Measurements from ENCODE around the gene CARD14. TPM values are rescaled to one million over a fixed set of nuclear protein-coding genes. Genes with fewer than 3 reads are reported as not detected.

Gene CARD14
- total RNA-seq, 6 donors from 2014 or later: 0.15 to 7.3 (median 1.0) TPM

GRCh38 chr17:80222376-80223141 lies 52.7 kb downstream of the CARD14 start:
- ATAC-seq (ENCODE audit: low FRiP score in 2 of 2) (no peak), DNase-seq (no peak)
- no peak for TF ChIP-seq POLR2AphosphoS5 (IDR thresholded peaks at IDR 0.05)
- TF ChIP-seq CTCF (IDR thresholded peaks at IDR 0.05): no peak
- TF ChIP-seq EP300 (IDR thresholded peaks at IDR 0.05): no peak
- no peak for TF ChIP-seq POLR2A (IDR thresholded peaks at IDR 0.05)
- H3K4me3 ChIP-seq: no peak overlapping the region
- no peaks in the 10 kb centered on the region for H3K27me3 ChIP-seq
- 90 to 92% methylated on average over 11 to 18 of the region's 18 CpGs for WGBS, 2 donors
- peaks cover 0 to 22% (median 10%) of the 10 kb centered on the region in 4 donors for H3K36me3 ChIP-seq
- H3K4me1 ChIP-seq: peaks cover 17 to 41% (median 28%) of the 10 kb centered on the region in 4 donors
- no peak overlapping the region for H3K27ac ChIP-seq
- H3K9me3 ChIP-seq: no peaks in the 10 kb centered on the region

DNA sequence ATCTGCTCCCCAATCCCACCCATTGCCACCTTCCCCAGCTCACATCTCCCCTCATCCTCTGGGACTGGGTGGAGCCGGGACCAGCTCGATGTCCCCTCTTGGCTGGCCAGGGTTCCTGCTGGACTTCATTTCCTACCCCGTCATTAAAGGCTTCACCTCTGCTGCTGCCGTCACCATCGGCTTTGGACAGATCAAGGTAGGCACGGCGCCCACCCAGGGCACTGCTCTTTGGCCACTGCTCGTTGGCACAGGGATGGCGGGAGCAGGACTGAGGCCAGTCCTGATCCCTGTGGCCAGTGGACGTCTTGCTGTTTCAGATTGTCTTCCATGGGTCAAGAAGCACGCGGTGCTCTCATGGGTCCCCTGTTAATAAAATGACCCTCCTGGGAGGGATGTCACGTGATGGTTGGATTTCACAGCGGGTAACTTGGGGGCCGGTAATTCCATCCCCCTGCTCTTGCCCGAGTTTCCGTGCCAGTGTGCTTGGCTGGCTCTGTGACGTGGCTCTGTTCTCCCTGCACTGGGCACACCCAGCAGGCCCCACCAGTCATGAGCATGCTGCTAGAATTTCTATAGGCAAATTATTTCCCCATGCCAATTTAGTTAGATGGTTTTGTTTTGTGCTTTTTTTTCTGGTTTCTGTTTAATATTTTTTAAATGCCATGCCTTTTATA lies 53.4 kb downstream of the CARD14 start:
- H3K27me3 ChIP-seq: no peaks in the 10 kb centered on the region
- no peak for DNase-seq
- no peak overlapping the region for H3K4me3 ChIP-seq
- H3K9me3 ChIP-seq: no peaks in the 10 kb centered on the region
- peaks cover 17 to 37% (median 26%) of the 10 kb centered on the region in 4 donors for H3K4me1 ChIP-seq
- H3K27ac ChIP-seq: no peak overlapping the region
- 93 to 96% methylated on average over 16 to 18 of the region's 18 CpGs for WGBS, 2 donors
- peaks cover 0 to 23% (median 10%) of the 10 kb centered on the region in 4 donors for H3K36me3 ChIP-seq
- no peak for ATAC-seq (ENCODE audit: low FRiP score in 2 of 2)
- TF ChIP-seq POLR2A (IDR thresholded peaks at IDR 0.05) (no peak), POLR2AphosphoS5 (IDR thresholded peaks at IDR 0.05) (no peak), CTCF (IDR thresholded peaks at IDR 0.05) (no peak), EP300 (IDR thresholded peaks at IDR 0.05) (no peak)

- ATAC-seq (ENCODE audit: low FRiP score in 2 of 2) (no peak), DNase-seq (no peak)
- Histone ChIP-seq H3K4me1 (peaks cover 13 to 30% (median 20%) of the 10 kb centered on the region in 4 donors), H3K27me3 (no peaks in the 10 kb centered on the region), H3K9me3 (no peaks in the 10 kb centered on the region), H3K4me3 (no peak overlapping the region), H3K36me3 (peaks cover 0 to 28% (median 13%) of the 10 kb centered on the region in 4 donors), H3K27ac (no peak overlapping the region)
- TF ChIP-seq EP300 (IDR thresholded peaks at IDR 0.05): no peak
- TF ChIP-seq POLR2AphosphoS5 (IDR thresholded peaks at IDR 0.05): no peak
- no peak for TF ChIP-seq CTCF (IDR thresholded peaks at IDR 0.05)
- no peak for TF ChIP-seq POLR2A (IDR thresholded peaks at IDR 0.05)
- 72 to 94% methylated on average over 11 of the region's 11 CpGs for WGBS, 2 donors
Observed at GRCh38 chr17:80223838-80224497, 54.1 kb downstream of the CARD14 start.

DNA sequence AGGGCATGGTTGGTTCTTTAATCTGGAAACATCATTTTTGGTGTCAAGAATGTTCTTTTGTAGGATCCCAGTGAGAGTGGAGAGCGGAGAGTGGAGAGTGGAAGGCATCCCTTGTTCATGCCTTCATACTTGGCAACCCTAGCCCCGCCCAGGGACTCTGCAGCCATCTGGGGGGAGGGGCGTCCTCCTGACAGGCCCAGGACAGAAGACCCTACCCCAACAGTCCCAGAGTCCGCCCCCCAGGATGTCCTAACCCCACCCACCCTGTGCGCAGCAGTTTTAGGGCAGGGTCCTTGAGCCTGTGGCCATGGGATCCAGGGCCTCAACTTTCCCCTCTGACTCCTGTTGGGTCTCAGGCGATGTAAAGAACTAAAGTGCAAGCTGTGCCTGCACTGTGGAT lies 54.9 kb downstream of the CARD14 start:
- WGBS, 2 donors: 85 to 86% methylated on average over 6 of the region's 6 CpGs
- no peak overlapping the region for H3K27ac ChIP-seq
- H3K4me3 ChIP-seq: no peak overlapping the region
- TF ChIP-seq POLR2AphosphoS5 (IDR thresholded peaks at IDR 0.05): no peak
- no peak for ATAC-seq (ENCODE audit: low FRiP score in 2 of 2)
- no peak for DNase-seq
- H3K36me3 ChIP-seq: peaks cover 0 to 32% (median 14%) of the 10 kb centered on the region in 4 donors
- H3K4me1 ChIP-seq: peaks cover 8 to 23% (median 14%) of the 10 kb centered on the region in 4 donors
- no peaks in the 10 kb centered on the region for H3K27me3 ChIP-seq
- H3K9me3 ChIP-seq: no peaks in the 10 kb centered on the region

DNA sequence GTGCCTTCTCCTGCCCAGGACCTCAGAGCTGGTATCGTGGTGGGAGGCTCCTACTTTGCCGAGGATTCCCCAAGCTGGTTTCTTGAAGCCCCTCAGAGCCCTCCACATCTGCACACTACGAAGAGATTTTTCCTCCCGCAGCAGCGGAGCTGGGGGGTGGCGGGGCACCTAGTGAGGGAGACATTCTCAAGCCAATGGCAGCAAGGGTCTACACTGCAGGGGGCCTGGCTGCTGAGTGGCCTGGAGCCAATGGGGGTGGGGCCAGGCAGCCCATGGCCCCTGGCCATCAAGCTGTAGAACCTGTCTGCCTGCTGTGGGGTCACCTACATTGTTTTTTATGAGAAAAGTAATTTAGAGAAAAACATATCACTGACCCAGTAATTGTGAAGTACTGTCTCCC lies 55.4 kb downstream of the CARD14 start:
- no peak for ATAC-seq (ENCODE audit: low FRiP score in 2 of 2)
- H3K9me3 ChIP-seq: no peaks in the 10 kb centered on the region
- DNase-seq: no peak
- TF ChIP-seq POLR2AphosphoS5 (IDR thresholded peaks at IDR 0.05) (no peak), EP300 (IDR thresholded peaks at IDR 0.05) (no peak), CTCF (IDR thresholded peaks at IDR 0.05) (no peak), POLR2A (IDR thresholded peaks at IDR 0.05) (no peak)
- H3K27me3 ChIP-seq: no peaks in the 10 kb centered on the region
- H3K27ac ChIP-seq: no peak overlapping the region
- H3K4me1 ChIP-seq: peaks cover 8 to 20% (median 13%) of the 10 kb centered on the region in 4 donors
- WGBS, 2 donors: 87% methylated on average over 3 to 6 of the region's 6 CpGs
- no peak overlapping the region for H3K4me3 ChIP-seq
- H3K36me3 ChIP-seq: peaks cover 0 to 33% (median 14%) of the 10 kb centered on the region in 4 donors

Measured in upper lobe of left lung (tissue), 6 donors.